Measurements from ENCODE around the gene PITPNC1.

GRCh38 chr17:67378454-67379250 lies 1.6 kb downstream of the PITPNC1 start:
- no peak for TF ChIP-seq YY1 (IDR thresholded peaks at IDR 0.05; ENCODE audit: insufficient read depth, insufficient read length)
- TF ChIP-seq ZNF274 (IDR thresholded peaks at IDR 0.05; ENCODE audit: low read depth, low read length), result no peak
- no peak for TF ChIP-seq SUZ12 (IDR thresholded peaks at IDR 0.05; ENCODE audit: extremely low read depth, insufficient read depth, insufficient read length)
